GM12878 (cell line): Measurements from ENCODE around the gene OGFOD2. TPM values are rescaled to one million over a fixed set of nuclear protein-coding genes. Genes with fewer than 3 reads are reported as not detected.

ENCODE experiments used
- E2F4 ChIP-seq: IDR thresholded peaks from 2 replicates; pipeline ENCODE4 v1.6.1; 2012; ENCODE audit warnings: low read depth, low read length, improper control_type of control experiment
- EGR1 ChIP-seq, 2 experiments: IDR thresholded peaks; 1 replicate in 1 of 2; 2 replicates in 1 of 2; pipeline ENCODE4 v1.6.1; 2011 to 2012; ENCODE audit warnings: low read depth in 2 of 2, low read length in 2 of 2, borderline replicate concordance in 1 of 2, mild to moderate bottlenecking in 1 of 2, moderate library complexity in 1 of 2
- EZH2 ChIP-seq: IDR thresholded peaks from 2 replicates; pipeline ENCODE4 v1.6.1; 2012; ENCODE audit warnings: low read depth, mild to moderate bottlenecking, control low read depth, inconsistent platforms, low read length, borderline replicate concordance; ENCODE audit not compliant: control insufficient read depth
- GABPA ChIP-seq: IDR thresholded peaks from 2 replicates; pipeline ENCODE4 v1.6.1; 2014; ENCODE audit warnings: antibody characterized with exemption, low read depth, mild to moderate bottlenecking, inconsistent platforms
- NFYA ChIP-seq: IDR thresholded peaks from 2 replicates; pipeline ENCODE4 v1.6.1; 2011; ENCODE audit warnings: low read depth, mild to moderate bottlenecking, low read length, improper control_type of control experiment, borderline replicate concordance
- PAX5 ChIP-seq: IDR thresholded peaks from 2 replicates; pipeline ENCODE4 v1.6.1; 2011; ENCODE audit warnings: low read depth, low read length, borderline replicate concordance
- POLR2A ChIP-seq: IDR thresholded peaks from 2 replicates; pipeline ENCODE4 v1.6.1; 2011; ENCODE audit warnings: low read depth, mild to moderate bottlenecking, low read length
- POLR2AphosphoS2 ChIP-seq: IDR thresholded peaks from 2 replicates; pipeline ENCODE4 v1.6.1; 2011; ENCODE audit warnings: low read depth, mild to moderate bottlenecking, low read length, improper control_type of control experiment, moderate library complexity
- SKIL ChIP-seq: fragments of 450-650 bp; IDR thresholded peaks from 2 replicates; pipeline ENCODE4 v1.6.1; 2017; ENCODE audit warnings: mild to moderate bottlenecking, low read depth, inconsistent platforms; ENCODE audit not compliant: poor library complexity, severe bottlenecking
- STAT1 ChIP-seq: fragments of 450-650 bp; conservative IDR thresholded peaks from 2 replicates; pipeline ENCODE4 v1.6.1; 2014; ENCODE audit warnings: antibody characterized with exemption, mild to moderate bottlenecking
- SUPT20H ChIP-seq: IDR thresholded peaks from 2 replicates; pipeline ENCODE4 v1.6.1; 2011; ENCODE audit warnings: low read depth, mild to moderate bottlenecking, low read length, moderate library complexity, borderline replicate concordance; ENCODE audit not compliant: control insufficient read depth
- ZBTB40 ChIP-seq: fragments of 450-650 bp; IDR thresholded peaks from 2 replicates; pipeline ENCODE4 v1.6.1; 2016; ENCODE audit warnings: mild to moderate bottlenecking, moderate library complexity, borderline replicate concordance
- ZNF217 ChIP-seq: fragments of 450-650 bp; IDR thresholded peaks from 2 replicates; pipeline ENCODE4 v1.6.1; 2017; ENCODE audit warnings: antibody characterized with exemption, mild to moderate bottlenecking
- ZNF592 ChIP-seq: fragments of 450-650 bp; IDR thresholded peaks from 2 replicates; pipeline ENCODE4 v1.6.1; 2017; ENCODE audit warnings: mild to moderate bottlenecking, moderate library complexity
- polyA plus RNA-seq, 11 experiments: library from polyadenylated mRNA; depleted of rRNA in 4 of 11; unstranded in 6 of 11; stranded (reverse) in 5 of 11; fragments of >200 nt; fragmentation: Nextera tagmentation in 4 of 11; fragmentation: Illumina TruSeq in 1 of 11; extraction: Ambion mirVana in 4 of 11; extraction: Trizol in 1 of 11; gene quantifications; 1 replicate in 1 of 11; 2 replicates in 10 of 11; pipeline versions ENCODE4 v1.2.1 to v1.2.3, GENCODE V29; 2011 to 2016; ENCODE audit warnings: inconsistent platforms in 2 of 11, missing spikeins in 2 of 11, low read depth in 1 of 11
- total RNA-seq, 4 experiments: library from RNA; depleted of rRNA in 3 of 4; stranded (reverse); fragments of >200 nt in 3 of 4; fragmentation: Illumina TruSeq in 1 of 4; extraction: Trizol in 1 of 4; gene quantifications; 2 replicates each; pipeline versions ENCODE4 v1.2.1 to v1.2.3, GENCODE V29; 2013 to 2021
- TF ChIP-seq, protein P1 (sequence below): IDR thresholded peaks from 2 replicates; pipeline ENCODE4 v1.6.1; 2011; ENCODE audit warnings: mild to moderate bottlenecking, low read depth, low read length, moderate library complexity; ENCODE audit not compliant: insufficient replicate concordance

The OGFOD2 gene
- total and polyA plus RNA-seq, 10 of the 15 experiments (the other 5 are each of a cell fraction or from before 2014, with no cell fraction given): 0.93 to 29.2 (median 16.3) TPM

GRCh38 chr12:122965851-122966742 lies 8.9 kb upstream of the OGFOD2 start, which contains the start of gene ABCB9 (continued):
- no peak for TF ChIP-seq ZBTB40
- TF ChIP-seq POLR2AphosphoS2: no peak
- peak in 1 of 2 experiments; percentile 60; a peak in 1 of 3 replicates for TF ChIP-seq EGR1 (IDR thresholded peaks at IDR 0.05; ENCODE audit: borderline replicate concordance in 1 of 2, low read depth in 2 of 2, low read length in 2 of 2)
- TF ChIP-seq, protein P1, sequence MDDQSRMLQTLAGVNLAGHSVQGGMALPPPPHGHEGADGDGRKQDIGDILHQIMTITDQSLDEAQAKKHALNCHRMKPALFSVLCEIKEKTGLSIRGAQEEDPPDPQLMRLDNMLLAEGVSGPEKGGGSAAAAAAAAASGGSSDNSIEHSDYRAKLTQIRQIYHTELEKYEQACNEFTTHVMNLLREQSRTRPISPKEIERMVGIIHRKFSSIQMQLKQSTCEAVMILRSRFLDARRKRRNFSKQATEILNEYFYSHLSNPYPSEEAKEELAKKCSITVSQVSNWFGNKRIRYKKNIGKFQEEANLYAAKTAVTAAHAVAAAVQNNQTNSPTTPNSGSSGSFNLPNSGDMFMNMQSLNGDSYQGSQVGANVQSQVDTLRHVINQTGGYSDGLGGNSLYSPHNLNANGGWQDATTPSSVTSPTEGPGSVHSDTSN: peak; percentile 81
- TF ChIP-seq ZNF217: no peak
- no peak for TF ChIP-seq SKIL
- no peak for TF ChIP-seq ZNF592
- no peak for TF ChIP-seq SUPT20H
- no peak for TF ChIP-seq GABPA
- no peak for TF ChIP-seq PAX5
- no peak for TF ChIP-seq STAT1
- TF ChIP-seq NFYA: no peak
- TF ChIP-seq POLR2A: peak; percentile 65
- TF ChIP-seq EZH2: no peak
- no peak for TF ChIP-seq E2F4
